Measurements from ENCODE around the gene MAGEB10. TPM values are rescaled to one million over a fixed set of nuclear protein-coding genes. Genes with fewer than 3 reads are reported as not detected.

MAGEB10 gene, protein sequence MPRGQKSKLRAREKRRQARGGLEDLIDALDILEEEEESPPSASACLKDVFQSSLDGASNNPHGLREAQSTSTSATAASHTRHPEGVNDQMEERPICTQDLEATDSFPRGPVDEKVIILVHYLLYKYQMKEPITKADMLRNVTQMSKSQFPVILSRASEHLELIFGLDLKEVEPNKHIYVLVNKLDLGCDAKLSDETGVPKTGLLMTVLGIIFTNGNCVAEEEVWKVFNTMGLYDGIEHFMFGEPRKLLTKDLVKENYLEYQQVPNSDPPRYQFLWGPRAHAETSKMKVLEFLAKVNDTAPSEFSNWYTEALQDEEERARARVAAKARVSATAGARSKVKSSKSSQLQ
- total RNA-seq = not detected

DNA sequence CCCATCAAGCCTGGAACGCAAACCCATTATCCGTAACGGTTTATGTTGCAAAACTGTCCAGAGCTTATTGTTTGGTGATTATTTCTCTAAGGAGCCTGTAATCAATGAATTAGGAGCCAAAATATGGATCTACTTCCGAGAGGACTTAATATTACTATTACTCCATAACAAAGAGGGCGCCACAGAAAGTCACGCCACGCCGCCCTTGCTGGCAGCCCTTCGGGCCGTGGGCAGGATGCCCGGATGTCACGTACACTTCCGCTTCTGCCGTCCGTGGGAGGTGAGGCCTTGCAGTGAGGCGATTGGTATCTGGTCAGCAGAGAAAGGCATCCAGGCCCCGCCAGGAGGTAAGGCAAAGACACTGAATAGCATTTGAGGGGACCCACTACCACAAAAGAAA, at the start of gene MAGEB10:
TSS of gene MAGEB10 (plus strand) at position 301 of the 400 bp plus-strand sequence. CDS start 13,317 bp downstream, outside the sequence.
- H3K9me3 ChIP-seq = no peaks in the 10 kb centered on the region
- intact Hi-C loops (cut with DNase I) = no loop called here
- H3K36me3 ChIP-seq = no peaks in the 10 kb centered on the region
- no peak within 1 kb of the TSS for H3K4me3 ChIP-seq
- no peak within 1 kb of the TSS for H3K27ac ChIP-seq
- H3K27me3 ChIP-seq = no peaks in the 10 kb centered on the region
- TF ChIP-seq POLR2A (IDR thresholded peaks at IDR 0.05) (no peak), CTCF (IDR thresholded peaks at IDR 0.05) (no peak), POLR2AphosphoS5 (IDR thresholded peaks at IDR 0.05; ENCODE audit: insufficient read depth in 1 of 2, low read depth in 1 of 2) (no peak)
- DNase-seq (ENCODE audit: extremely low spot score in 2 of 2) = no peak
- no peaks in the 10 kb centered on the region for H3K4me1 ChIP-seq

GRCh38 chrX:27765718-27766117, 42.1 kb upstream of the MAGEB10 start:
- no peak overlapping the region for H3K27ac ChIP-seq
- no peaks in the 10 kb centered on the region for H3K9me3 ChIP-seq
- H3K4me3 ChIP-seq = no peak overlapping the region
- no peaks in the 10 kb centered on the region for H3K27me3 ChIP-seq
- intact Hi-C loops (cut with DNase I) = no loop called here
- no peak for DNase-seq (ENCODE audit: extremely low spot score in 2 of 2)
- no peaks in the 10 kb centered on the region for H3K36me3 ChIP-seq
- TF ChIP-seq CTCF (IDR thresholded peaks at IDR 0.05) (no peak), POLR2AphosphoS5 (IDR thresholded peaks at IDR 0.05; ENCODE audit: insufficient read depth in 1 of 2, low read depth in 1 of 2) (no peak), POLR2A (IDR thresholded peaks at IDR 0.05) (no peak)
- H3K4me1 ChIP-seq = no peaks in the 10 kb centered on the region

- no peak overlapping the region for H3K27ac ChIP-seq
- no peak for DNase-seq (ENCODE audit: extremely low spot score in 2 of 2)
- no peaks in the 10 kb centered on the region for H3K9me3 ChIP-seq
- TF ChIP-seq CTCF (IDR thresholded peaks at IDR 0.05) (no peak), POLR2AphosphoS5 (IDR thresholded peaks at IDR 0.05; ENCODE audit: insufficient read depth in 1 of 2, low read depth in 1 of 2) (no peak), POLR2A (IDR thresholded peaks at IDR 0.05) (no peak)
- intact Hi-C loops (cut with DNase I) = no loop called here
- no peak overlapping the region for H3K4me3 ChIP-seq
- no peaks in the 10 kb centered on the region for H3K4me1 ChIP-seq
- H3K36me3 ChIP-seq = no peaks in the 10 kb centered on the region
- no peaks in the 10 kb centered on the region for H3K27me3 ChIP-seq
These were observed 40.4 kb upstream of the MAGEB10 start for GRCh38 chrX:27767387-27767786.

DNA sequence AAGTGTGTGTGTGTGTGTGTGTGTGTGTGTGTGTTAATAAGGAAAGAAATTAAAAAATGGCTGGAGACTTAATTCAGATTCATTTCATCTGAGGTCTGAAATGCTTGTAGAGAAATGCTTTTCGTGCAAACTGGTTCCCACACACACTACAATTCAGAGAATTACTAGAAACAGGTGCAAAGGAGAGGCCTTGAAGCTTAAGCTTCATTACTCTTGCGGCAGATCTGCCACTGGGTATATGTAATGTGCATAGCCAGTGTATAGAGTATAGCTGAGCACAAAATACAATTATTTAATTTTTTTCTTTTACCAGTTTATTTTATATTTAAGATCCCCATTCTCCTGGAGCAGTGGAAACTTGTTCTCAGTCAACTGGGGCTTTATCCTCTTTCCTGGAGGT, 31.8 kb upstream of the MAGEB10 start:
- Histone ChIP-seq H3K9me3 (no peaks in the 10 kb centered on the region), H3K4me1 (no peaks in the 10 kb centered on the region), H3K27ac (no peak overlapping the region), H3K4me3 (no peak overlapping the region), H3K27me3 (no peaks in the 10 kb centered on the region), H3K36me3 (no peaks in the 10 kb centered on the region)
- intact Hi-C loops (cut with DNase I) = no loop called here
- no peak for TF ChIP-seq POLR2AphosphoS5 (IDR thresholded peaks at IDR 0.05; ENCODE audit: insufficient read depth in 1 of 2, low read depth in 1 of 2)
- DNase-seq (ENCODE audit: extremely low spot score in 2 of 2) = no peak

GRCh38 chrX:27796640-27797257, 11.0 kb upstream of the MAGEB10 start:
- Histone ChIP-seq H3K9me3 (no peaks in the 10 kb centered on the region), H3K27ac (no peak overlapping the region), H3K27me3 (no peaks in the 10 kb centered on the region), H3K4me1 (no peaks in the 10 kb centered on the region), H3K36me3 (no peaks in the 10 kb centered on the region), H3K4me3 (no peak overlapping the region)
- no peak for TF ChIP-seq POLR2A (IDR thresholded peaks at IDR 0.05)
- TF ChIP-seq POLR2AphosphoS5 (IDR thresholded peaks at IDR 0.05; ENCODE audit: insufficient read depth in 1 of 2, low read depth in 1 of 2) = no peak
- TF ChIP-seq CTCF (IDR thresholded peaks at IDR 0.05) = no peak
- intact Hi-C loops (cut with DNase I) = no loop called here
- no peak for DNase-seq (ENCODE audit: extremely low spot score in 2 of 2)
